K562 (cell line): ENCODE measurements around the gene ZNF655. TPM values are rescaled to one million over a fixed set of nuclear protein-coding genes. Genes with fewer than 3 reads are reported as not detected.

Experiments
- ATAC-seq: fragments of 200-7000 bp; cut with Tn5 transposase; 3 replicates; pipeline ENCODE4 v1.9.1; 2020; ENCODE audit warnings: moderate library complexity
- BruUV-seq: library from RNA; stranded (reverse); fragments of 400-500 nt; replicated peaks from 2 replicates; lab custom pipeline; 2021; lab: Mats Ljungman, UMichigan
- CTCF ChIA-PET: fragments of 300-600 bp; formaldehyde crosslinking; extraction: SDS; loops from one replicate; lab custom pipeline; 2021; ENCODE audit warnings: low intra/inter-chr PET ratio; lab: Yijun Ruan, JAX
- POLR2A ChIA-PET: fragments of 300-600, 350-650 bp; sonication (Branson Sonifier 250); formaldehyde crosslinking; extraction: SDS; loops from one replicate; lab custom pipeline; 2021; ENCODE audit warnings: antibody characterized with exemption, inconsistent platforms; lab: Yijun Ruan, JAX
- DNase-seq, 4 experiments: peaks; one replicate each; pipeline versions ENCODE4 v3.0.0 to v3.0.0-alpha.2; 2011 to 2018; ENCODE audit warnings: low spot score in 3 of 4, mixed read lengths in 3 of 4; ENCODE audit errors: extremely low read depth in 1 of 4
- FAIRE-seq: peaks from 2 replicates; lab custom pipeline; 2011; peaks lifted over from hg19 to GRCh38; lab: Jason Lieb, UNC
- H2AFZ ChIP-seq: 2 replicates; pipeline ENCODE4 v1.6.0; 2011; ENCODE audit warnings: low read depth, low read length, control low read depth, inconsistent platforms
- H3K27ac ChIP-seq: fragments of 200-600 bp; 3 replicates; pipeline ENCODE4 v1.8.0; 2011; ENCODE audit warnings: low read depth, mild to moderate bottlenecking, control low read depth, inconsistent platforms, low read length, moderate library complexity, mixed read lengths; ENCODE audit errors: extremely low read depth
- H3K27me3 ChIP-seq, 2 experiments: fragments of 300-600 bp in 1 of 2; 2 replicates in 1 of 2; 3 replicates in 1 of 2; pipeline versions ENCODE4 v1.6.0 to v1.8.0; 2011; ENCODE audit warnings: inconsistent platforms in 2 of 2, low read length in 2 of 2, mild to moderate bottlenecking in 1 of 2, mixed read lengths in 1 of 2, moderate library complexity in 1 of 2; ENCODE audit not compliant: control insufficient read depth in 2 of 2, insufficient read depth in 2 of 2
- H3K36me3 ChIP-seq: fragments of 300-600 bp; 3 replicates; pipeline ENCODE4 v1.8.0; 2011; ENCODE audit warnings: mild to moderate bottlenecking, low read length, inconsistent platforms; ENCODE audit not compliant: control insufficient read depth, insufficient read depth
- H3K4me1 ChIP-seq, 2 experiments: fragments of 200-600 bp in 1 of 2; replicated peaks in 1 of 2; 2 replicates in 1 of 2; 3 replicates in 1 of 2; pipeline versions ENCODE4 v1.5.1 to v1.8.0; 2011; ENCODE audit warnings: inconsistent platforms in 2 of 2, low read length in 2 of 2, mild to moderate bottlenecking in 1 of 2, mixed read lengths in 1 of 2, moderate library complexity in 1 of 2; ENCODE audit not compliant: control insufficient read depth in 2 of 2, insufficient read depth in 2 of 2
- H3K4me2 ChIP-seq: 2 replicates; pipeline ENCODE4 v1.6.1; 2011; ENCODE audit warnings: low read length, control low read depth, inconsistent platforms, mixed read lengths; ENCODE audit not compliant: insufficient read depth
- H3K4me3 ChIP-seq: fragments of 200-600 bp; sonication (generic), shearing (Covaris generic); 2 replicates; pipeline ENCODE4 v1.5.1; 2016; ENCODE audit warnings: control low read depth, inconsistent platforms
- H3K79me2 ChIP-seq: fragments of 200-600 bp; 3 replicates; pipeline ENCODE4 v1.8.0; 2011; ENCODE audit warnings: low read length, inconsistent platforms; ENCODE audit not compliant: control insufficient read depth, insufficient read depth
- H3K9ac ChIP-seq, 2 experiments: 2 replicates each; pipeline versions ENCODE4 v1.6.0 to v1.6.1; 2011; ENCODE audit warnings: low read depth in 2 of 2, low read length in 2 of 2, control low read depth in 1 of 2, inconsistent platforms in 1 of 2, mild to moderate bottlenecking in 1 of 2, mixed read lengths in 1 of 2; ENCODE audit not compliant: insufficient read depth in 1 of 2
- H3K9me1 ChIP-seq: one replicate; pipeline ENCODE4 v1.6.0; 2011; ENCODE audit warnings: inconsistent platforms, mild to moderate bottlenecking, low read length, moderate library complexity; ENCODE audit not compliant: control insufficient read depth, insufficient read depth
- H3K9me3 ChIP-seq: replicated peaks from 2 replicates; pipeline ENCODE4 v1.5.1; 2011; ENCODE audit warnings: low read depth, low read length, inconsistent platforms; ENCODE audit not compliant: control insufficient read depth, insufficient read depth
- H4K20me1 ChIP-seq: replicated peaks from 2 replicates; pipeline ENCODE4 v1.6.1; 2011; ENCODE audit warnings: low read length, inconsistent platforms, mixed read lengths; ENCODE audit not compliant: control insufficient read depth, insufficient read depth
- PCBP2 ChIP-seq: fragments of 200-400 bp; formaldehyde crosslinking; IDR thresholded peaks from 2 replicates; pipeline ENCODE4 v1.6.1; 2018; ENCODE audit warnings: low read length, low read depth, mild to moderate bottlenecking, moderate library complexity; ENCODE audit not compliant: poor library complexity, severe bottlenecking
- ZNF165 ChIP-seq: fragments of 250-450 bp; sonication (Bioruptor Pico); IDR thresholded peaks from 2 replicates; pipeline ENCODE4 v1.4.0; 2020; ENCODE audit warnings: borderline replicate concordance
- ZNF3 ChIP-seq: fragments of 250-450 bp; sonication (Bioruptor Pico); IDR thresholded peaks from 2 replicates; pipeline ENCODE4 v1.5.0; 2021; ENCODE audit warnings: mild to moderate bottlenecking, moderate library complexity
- WGBS: fragments of 100-300 bp; shearing (Covaris generic); methylation state at CpG from one replicate; pipeline ENCODE4 v1.1.6; 2016; ENCODE audit warnings: low coverage, mixed read lengths; ENCODE audit not compliant: insufficient coverage; ENCODE audit errors: missing lambda C conversion rate; 5-methylcytosine and 5-hydroxymethylcytosine counted together
- in situ Hi-C: fragments of 300-500 bp; cut with MboI; formaldehyde crosslinking; loops from 4 replicates; pipeline ENCODE4 v1.15.0; 2018; ENCODE audit warnings: inconsistent platforms, mixed read lengths
- intact Hi-C: fragments of 100-400 bp; cut with micrococcal nuclease; formaldehyde crosslinking; loops from 2 replicates; pipeline ENCODE4 v1.14.2; 2022
- polyA plus RNA-seq, 8 experiments: library from polyadenylated mRNA; depleted of rRNA in 4 of 8; stranded (reverse) in 5 of 8; unstranded in 3 of 8; fragments of >200 nt; fragmentation: Nextera tagmentation in 2 of 8; fragmentation: Illumina TruSeq in 1 of 8; extraction: Ambion mirVana in 2 of 8; extraction: Trizol in 1 of 8; gene quantifications; 2 replicates each; pipeline versions ENCODE4 v1.2.1 to v1.2.3, GENCODE V29; 2011 to 2014; ENCODE audit warnings: inconsistent platforms in 1 of 8, missing spikeins in 1 of 8
- total RNA-seq, 7 experiments: library from RNA; depleted of rRNA in 6 of 7; stranded (reverse); fragments of >200 nt in 6 of 7; fragmentation: Illumina TruSeq in 2 of 7; extraction: Trizol in 2 of 7; gene quantifications; 2 replicates each; pipeline versions ENCODE4 v1.2.1 to v1.2.3, GENCODE V29; 2011 to 2021; ENCODE audit warnings: low replicate concordance in 1 of 7
- TF ChIP-seq, protein P1 (sequence below), 2 experiments: IDR thresholded peaks in 1 of 2; conservative IDR thresholded peaks in 1 of 2; 2 replicates each; pipeline ENCODE4 v1.6.1; 2016; ENCODE audit warnings: low read depth in 2 of 2, mild to moderate bottlenecking in 1 of 2, missing compliant biosample characterization in 1 of 2, missing genetic modification characterization in 1 of 2, moderate library complexity in 1 of 2
- TF ChIP-seq, protein P2 (sequence below): IDR thresholded peaks from 2 replicates; pipeline ENCODE4 v1.6.1; 2012; ENCODE audit warnings: low read depth, low read length, improper control_type of control experiment, borderline replicate concordance

The ZNF655 gene
- total and polyA plus RNA-seq, 9 of the 15 experiments (the other 6 are each of a cell fraction or from before 2014, with no cell fraction given) = 25.7 to 130 (median 95.2) TPM

DNA sequence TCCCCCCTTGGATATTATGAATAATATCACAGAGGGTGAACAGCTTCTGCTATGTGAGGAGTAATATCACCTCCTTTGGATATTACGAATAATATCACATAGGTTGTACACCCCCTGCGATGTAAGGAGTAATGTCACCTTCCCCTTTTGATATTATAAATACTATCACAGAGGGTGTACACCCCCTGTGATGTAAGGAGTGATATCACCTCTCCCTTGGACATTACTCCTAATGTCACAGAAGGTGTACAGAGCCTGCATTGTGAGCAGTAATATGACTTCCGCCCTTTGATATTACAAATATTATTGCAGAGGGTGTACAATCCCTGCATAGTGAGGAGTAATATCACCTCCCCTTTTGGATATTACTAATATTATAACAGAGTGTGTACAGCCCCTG is 30.4 kb downstream of the ZNF655 start (continued):
- TF ChIP-seq, protein P1, sequence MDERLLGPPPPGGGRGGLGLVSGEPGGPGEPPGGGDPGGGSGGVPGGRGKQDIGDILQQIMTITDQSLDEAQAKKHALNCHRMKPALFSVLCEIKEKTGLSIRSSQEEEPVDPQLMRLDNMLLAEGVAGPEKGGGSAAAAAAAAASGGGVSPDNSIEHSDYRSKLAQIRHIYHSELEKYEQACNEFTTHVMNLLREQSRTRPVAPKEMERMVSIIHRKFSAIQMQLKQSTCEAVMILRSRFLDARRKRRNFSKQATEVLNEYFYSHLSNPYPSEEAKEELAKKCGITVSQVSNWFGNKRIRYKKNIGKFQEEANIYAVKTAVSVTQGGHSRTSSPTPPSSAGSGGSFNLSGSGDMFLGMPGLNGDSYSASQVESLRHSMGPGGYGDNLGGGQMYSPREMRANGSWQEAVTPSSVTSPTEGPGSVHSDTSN (CRISPR knock-in tag; IDR thresholded peaks at IDR 0.05; ENCODE audit: low read depth) = no peak
- TF ChIP-seq, protein P1 (tag; conservative IDR thresholded peaks at IDR 0.05; ENCODE audit: low read depth) = no peak
- no peak for TF ChIP-seq PCBP2

DNA sequence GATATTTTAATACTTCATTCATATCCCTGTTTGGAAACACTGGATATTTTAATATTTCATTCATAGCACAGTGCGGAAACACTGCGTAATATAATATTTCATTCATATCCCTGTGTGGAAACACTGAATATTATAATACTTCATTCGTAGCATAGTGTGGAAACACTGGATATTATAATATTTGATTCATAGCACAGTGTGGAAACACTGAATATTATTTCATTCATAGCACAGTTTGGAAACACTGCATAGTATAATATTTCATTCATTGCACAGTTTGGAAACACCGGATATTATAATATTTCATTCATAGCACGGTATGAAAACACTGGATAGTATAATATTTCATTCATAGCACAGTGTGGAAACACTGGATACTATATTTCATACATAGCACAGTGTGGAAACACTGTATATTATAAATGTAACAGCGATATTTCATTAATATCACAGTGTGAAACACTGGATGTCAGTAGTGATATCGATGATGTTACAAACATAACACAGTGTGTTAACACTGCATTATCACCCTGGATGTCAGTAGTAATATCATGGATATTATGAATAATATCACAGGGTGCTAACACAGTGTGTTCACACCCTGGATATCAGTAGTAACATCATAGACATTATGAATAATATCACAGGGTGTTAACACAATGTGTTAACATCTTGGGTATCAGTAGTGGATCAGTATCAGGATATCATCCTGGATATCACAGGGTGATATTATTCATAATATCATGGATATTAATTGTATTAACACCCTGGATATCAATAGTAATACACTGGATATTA is 36.7 kb downstream of the ZNF655 start:
- CTCF ChIA-PET = no interaction called here
- Histone ChIP-seq H3K36me3 (no peaks in the 10 kb centered on the region), H3K27me3 (no peaks in the 10 kb centered on the region), H3K79me2 (no peaks in the 10 kb centered on the region), H3K4me1 (peaks cover 0 to 11% of the 10 kb centered on the region in 2 experiments; a peak in 3 of 5 replicates), H4K20me1 (no peaks in the 10 kb centered on the region), H3K9me1 (no peaks in the 10 kb centered on the region), H2AFZ (no peak overlapping the region), H3K9ac (no peak overlapping the region), H3K9me3 (no peaks in the 10 kb centered on the region), H3K4me3 (no peak overlapping the region), H3K4me2 (no peak overlapping the region), H3K27ac (no peak overlapping the region)
- 26% methylated on average over 7 of the region's 7 CpGs for WGBS
- POLR2A ChIA-PET = no interaction called here
- FAIRE-seq (no peak), DNase-seq (no peak), ATAC-seq (no peak)
- TF ChIP-seq, protein P2, sequence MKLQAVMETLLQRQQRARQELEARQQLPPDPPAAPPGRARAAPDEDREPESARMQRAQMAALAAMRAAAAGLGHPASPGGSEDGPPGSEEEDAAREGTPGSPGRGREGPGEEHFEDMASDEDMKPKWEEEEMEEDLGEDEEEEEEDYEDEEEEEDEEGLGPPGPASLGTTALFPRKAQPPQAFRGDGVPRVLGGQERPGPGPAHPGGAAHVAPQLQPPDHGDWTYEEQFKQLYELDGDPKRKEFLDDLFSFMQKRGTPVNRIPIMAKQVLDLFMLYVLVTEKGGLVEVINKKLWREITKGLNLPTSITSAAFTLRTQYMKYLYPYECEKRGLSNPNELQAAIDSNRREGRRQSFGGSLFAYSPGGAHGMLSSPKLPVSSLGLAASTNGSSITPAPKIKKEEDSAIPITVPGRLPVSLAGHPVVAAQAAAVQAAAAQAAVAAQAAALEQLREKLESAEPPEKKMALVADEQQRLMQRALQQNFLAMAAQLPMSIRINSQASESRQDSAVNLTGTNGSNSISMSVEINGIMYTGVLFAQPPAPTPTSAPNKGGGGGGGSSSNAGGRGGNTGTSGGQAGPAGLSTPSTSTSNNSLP = peak; percentile 4; the same call in 1 of the 2 replicates
- no peak for TF ChIP-seq ZNF165 (CRISPR knock-in tag)
- no peak for TF ChIP-seq ZNF3 (CRISPR knock-in tag)
- no TSS peak for BruUV-seq
- intact Hi-C loops (no loop called here), in situ Hi-C loops (no loop called here)
